ENCODE data around the gene ARF5. TPM values are rescaled to one million over a fixed set of nuclear protein-coding genes. Genes with fewer than 3 reads are reported as not detected.
"Not testable (repeated sequence)": the region's sequence is repeated elsewhere in the genome, so short reads cannot be mapped to it uniquely, and the experiment has no call there.

The ARF5 gene
- total RNA-seq, 1 experiment from 2014 or later = 133 TPM

GRCh38 chr7:127557803-127558202, 30.4 kb upstream of the ARF5 start:
- Mint-ChIP-seq H3K4me3 (ENCODE audit: unreplicated experiment) (no peak overlapping the region), H3K27me3 (ENCODE audit: insufficient read depth, unreplicated experiment) (no peaks in the 10 kb centered on the region), H3K4me1 (ENCODE audit: insufficient read depth, unreplicated experiment) (no peaks in the 10 kb centered on the region), H3K27ac (ENCODE audit: low read depth, unreplicated experiment) (no peak overlapping the region), H3K9me3 (ENCODE audit: unreplicated experiment) (peaks cover 2% of the 10 kb centered on the region), H3K36me3 (ENCODE audit: insufficient read depth, unreplicated experiment) (no peaks in the 10 kb centered on the region)
- DNase-seq (ENCODE audit: unreplicated experiment) = no peak
- intact Hi-C loops (cut with micrococcal nuclease) = loop anchor here (10.0 kb wide), 1 partner anchor 827 kb away; no protein-coding TSS in a partner anchor
- ChIA-PET CTCF (interaction anchor here (1.3 kb wide), 1 partner anchor 21 kb away, joined by 3 read pairs; no protein-coding TSS in a partner anchor), POLR2A (no interaction called here)
- TF ChIP-seq CTCF (IDR thresholded peaks at IDR 0.05; ENCODE audit: unreplicated experiment) = no peak
- BruUV-seq (replicated peaks) = no TSS peak

DNA sequence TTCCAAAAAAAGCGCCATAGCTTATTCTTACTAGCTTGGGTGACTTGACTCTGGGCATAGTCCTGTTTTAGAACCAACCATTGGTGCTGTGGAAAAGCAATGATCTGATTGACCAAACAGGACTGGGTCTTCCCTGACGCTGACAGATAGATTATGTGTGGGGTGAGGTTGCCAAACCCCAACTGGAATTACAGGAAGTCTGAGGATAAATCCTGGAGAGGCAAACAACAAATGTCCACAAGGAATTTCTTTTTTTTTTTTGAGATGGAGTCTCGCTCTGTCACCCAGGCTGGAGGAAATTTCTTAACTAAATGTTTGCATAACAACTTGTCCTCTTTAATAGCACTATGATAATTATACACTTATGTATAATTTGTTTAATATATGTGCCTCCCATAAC, 22.0 kb upstream of the ARF5 start:
- no peaks in the 10 kb centered on the region for H3K27me3 Mint-ChIP-seq (ENCODE audit: insufficient read depth, unreplicated experiment)
- H3K36me3 Mint-ChIP-seq (ENCODE audit: insufficient read depth, unreplicated experiment) = no peaks in the 10 kb centered on the region
- ChIA-PET POLR2A (no interaction called here), CTCF (no interaction called here)
- no peak for DNase-seq (ENCODE audit: unreplicated experiment)
- H3K9me3 Mint-ChIP-seq (ENCODE audit: unreplicated experiment) = peaks cover 24% of the 10 kb centered on the region
- no peak overlapping the region for H3K27ac Mint-ChIP-seq (ENCODE audit: low read depth, unreplicated experiment)
- no peak overlapping the region for H3K4me3 Mint-ChIP-seq (ENCODE audit: unreplicated experiment)
- H3K4me1 Mint-ChIP-seq (ENCODE audit: insufficient read depth, unreplicated experiment) = no peaks in the 10 kb centered on the region
- TF ChIP-seq CTCF (IDR thresholded peaks at IDR 0.05; ENCODE audit: unreplicated experiment) = no peak
- intact Hi-C loops (cut with micrococcal nuclease) = no loop called here
- BruUV-seq (replicated peaks) = no TSS peak

- CTCF ChIA-PET; H3K36me3 Mint-ChIP-seq (ENCODE audit: insufficient read depth, unreplicated experiment); H3K27ac Mint-ChIP-seq (ENCODE audit: low read depth, unreplicated experiment); intact Hi-C loops (cut with micrococcal nuclease); POLR2A ChIA-PET; DNase-seq (ENCODE audit: unreplicated experiment); BruUV-seq (replicated peaks); H3K4me3 Mint-ChIP-seq (ENCODE audit: unreplicated experiment); H3K27me3 Mint-ChIP-seq (ENCODE audit: insufficient read depth, unreplicated experiment); H3K4me1 Mint-ChIP-seq (ENCODE audit: insufficient read depth, unreplicated experiment): not testable (repeated sequence)
- H3K9me3 Mint-ChIP-seq (ENCODE audit: unreplicated experiment) = peaks cover 20% of the 10 kb centered on the region
These were observed 20.2 kb upstream of the ARF5 start for GRCh38 chr7:127568034-127568433.

DNA sequence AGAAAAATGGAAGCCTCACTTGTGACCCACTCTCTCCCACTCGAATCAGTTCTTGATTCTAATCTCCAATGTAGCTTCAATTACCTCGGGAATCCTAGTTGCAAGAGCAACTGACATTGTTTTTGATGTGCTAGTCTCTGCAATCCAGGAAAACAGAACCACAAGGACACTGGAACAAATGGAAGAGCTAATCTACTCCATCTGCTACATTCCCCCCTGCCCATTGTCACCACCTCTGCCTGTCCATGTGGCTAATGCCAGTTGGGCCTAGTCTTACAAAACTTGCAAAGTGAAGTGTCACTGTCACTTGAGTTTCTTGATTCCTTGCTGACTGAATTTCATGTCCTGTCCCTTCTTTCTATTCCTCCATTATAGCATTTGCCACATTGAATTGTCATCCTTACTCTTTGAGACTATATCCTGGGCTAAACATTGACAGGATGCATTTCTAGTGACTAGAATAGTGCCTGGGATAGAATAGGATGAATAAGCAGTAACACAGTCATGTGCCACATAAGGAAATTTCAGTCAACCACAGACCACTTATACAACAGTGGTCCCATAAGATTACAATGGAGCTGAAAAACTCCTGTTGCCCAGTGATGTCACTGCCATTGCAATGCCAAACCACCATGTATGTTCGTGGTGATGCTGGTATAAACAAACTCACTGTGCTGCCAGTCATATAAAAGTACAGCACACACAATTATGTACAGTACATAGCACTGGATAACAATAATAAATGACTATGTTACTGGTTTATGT, 16.3 kb upstream of the ARF5 start:
- POLR2A ChIA-PET = no interaction called here
- no peaks in the 10 kb centered on the region for H3K36me3 Mint-ChIP-seq (ENCODE audit: insufficient read depth, unreplicated experiment)
- no TSS peak for BruUV-seq (replicated peaks)

More for the DNA sequence above, 16.3 kb upstream of the ARF5 start:
- no peak overlapping the region for H3K27ac Mint-ChIP-seq (ENCODE audit: low read depth, unreplicated experiment)
- no peaks in the 10 kb centered on the region for H3K4me1 Mint-ChIP-seq (ENCODE audit: insufficient read depth, unreplicated experiment)
- intact Hi-C loops (cut with micrococcal nuclease) = no loop called here
- no peaks in the 10 kb centered on the region for H3K9me3 Mint-ChIP-seq (ENCODE audit: unreplicated experiment)
- H3K27me3 Mint-ChIP-seq (ENCODE audit: insufficient read depth, unreplicated experiment) = no peaks in the 10 kb centered on the region
- no peak for TF ChIP-seq CTCF (IDR thresholded peaks at IDR 0.05; ENCODE audit: unreplicated experiment)
- no peak overlapping the region for H3K4me3 Mint-ChIP-seq (ENCODE audit: unreplicated experiment)
- no peak for DNase-seq (ENCODE audit: unreplicated experiment)
- CTCF ChIA-PET = no interaction called here
